ENCODE results near the gene PDCD4. TPM values are rescaled to one million over a fixed set of nuclear protein-coding genes. Genes with fewer than 3 reads are reported as not detected.

PDCD4 gene
- total and polyA plus RNA-seq, 2 of the 13 experiments (the other 11 are each of a cell fraction or from before 2014, with no cell fraction given) = 22.8 to 56.2 TPM

DNA sequence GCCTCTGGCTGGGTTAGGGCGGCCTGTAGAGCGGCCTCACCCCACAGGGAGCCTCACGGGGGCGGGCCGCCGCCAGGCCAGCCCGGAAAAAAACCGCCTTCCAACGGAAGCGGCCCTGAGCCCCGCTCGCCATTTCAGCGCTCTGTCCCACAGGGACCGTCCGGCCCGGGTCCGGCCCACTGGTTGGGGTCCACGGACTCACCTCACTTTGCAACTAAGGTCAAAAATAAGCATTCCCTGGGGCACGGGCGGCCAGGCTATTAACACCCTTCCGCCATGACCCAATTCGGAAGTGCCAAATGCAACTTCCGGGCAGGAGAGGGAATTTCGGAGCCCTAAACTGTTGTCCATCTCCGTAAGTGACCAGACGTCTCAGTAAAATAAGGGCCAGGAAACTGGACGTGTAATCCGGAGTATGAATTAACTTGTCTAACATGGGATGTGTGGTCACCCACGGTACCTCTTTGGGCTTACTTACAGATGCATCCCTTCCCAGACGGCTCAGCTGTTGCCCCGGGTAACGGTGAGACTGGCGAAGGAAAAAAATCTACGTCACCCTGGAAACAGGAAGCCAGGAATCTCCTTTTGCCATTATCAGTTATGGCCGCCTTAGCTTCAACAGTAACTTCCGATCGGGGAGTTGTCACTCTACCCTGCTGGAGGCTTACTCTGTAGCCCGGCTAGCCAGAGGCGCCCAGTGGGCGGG is 47.1 kb downstream of the PDCD4 start, which contains the start of gene BBIP1 (continued):
- TF ChIP-seq MBNL3 (CRISPR knock-in tag; conservative IDR thresholded peaks at IDR 0.05) (no peak), ZBTB21 (CRISPR knock-in tag; IDR thresholded peaks at IDR 0.05) (peak; percentile 93), ZNF235 (CRISPR knock-in tag; IDR thresholded peaks at IDR 0.05; ENCODE audit: borderline replicate concordance) (no peak), PRPF4 (IDR thresholded peaks at IDR 0.05; ENCODE audit: low read depth, low read length, poor library complexity, severe bottlenecking) (no peak), ZSCAN30 (CRISPR knock-in tag; IDR thresholded peaks at IDR 0.05) (no peak), JDP2 (CRISPR knock-in tag; IDR thresholded peaks at IDR 0.05; ENCODE audit: borderline replicate concordance) (no peak), ZNF367 (CRISPR knock-in tag; IDR thresholded peaks at IDR 0.05; ENCODE audit: borderline replicate concordance) (peak; percentile 54; the same call in 1 of the 2 replicates), ZNF737 (CRISPR knock-in tag; IDR thresholded peaks at IDR 0.05; ENCODE audit: borderline replicate concordance) (no peak; the same call in 1 of the 2 replicates), ZNF788 (CRISPR knock-in tag; IDR thresholded peaks at IDR 0.05; ENCODE audit: borderline replicate concordance) (no peak; the same call in 1 of the 2 replicates), RFX5 (IDR thresholded peaks at IDR 0.05; ENCODE audit: low read depth, low read length) (peak; percentile 90), ZNF781 (CRISPR knock-in tag; IDR thresholded peaks at IDR 0.05; ENCODE audit: borderline replicate concordance, not compliant biosample characterization) (no peak), PPARG (CRISPR knock-in tag; conservative IDR thresholded peaks at IDR 0.05) (no peak; the same call in 1 of the 2 replicates), MIER2 (CRISPR knock-in tag; IDR thresholded peaks at IDR 0.05) (no peak), ZBTB7B (CRISPR knock-in tag; IDR thresholded peaks at IDR 0.05) (no peak; the same call in 1 of the 2 replicates), TEAD3 (CRISPR knock-in tag; optimal IDR thresholded peaks at IDR 0.05; ENCODE audit: borderline replicate concordance) (no peak), CREM (IDR thresholded peaks at IDR 0.05) (peak; percentile 94), CREM (CRISPR knock-in tag; IDR thresholded peaks at IDR 0.05) (no peak), EEA1 (CRISPR knock-in tag; IDR thresholded peaks at IDR 0.05; ENCODE audit: borderline replicate concordance) (no peak)
- TF ChIP-seq, protein P1, sequence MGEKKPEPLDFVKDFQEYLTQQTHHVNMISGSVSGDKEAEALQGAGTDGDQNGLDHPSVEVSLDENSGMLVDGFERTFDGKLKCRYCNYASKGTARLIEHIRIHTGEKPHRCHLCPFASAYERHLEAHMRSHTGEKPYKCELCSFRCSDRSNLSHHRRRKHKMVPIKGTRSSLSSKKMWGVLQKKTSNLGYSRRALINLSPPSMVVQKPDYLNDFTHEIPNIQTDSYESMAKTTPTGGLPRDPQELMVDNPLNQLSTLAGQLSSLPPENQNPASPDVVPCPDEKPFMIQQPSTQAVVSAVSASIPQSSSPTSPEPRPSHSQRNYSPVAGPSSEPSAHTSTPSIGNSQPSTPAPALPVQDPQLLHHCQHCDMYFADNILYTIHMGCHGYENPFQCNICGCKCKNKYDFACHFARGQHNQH (CRISPR knock-in tag; IDR thresholded peaks at IDR 0.05) = no peak; the same call in 1 of the 2 replicates
- TF ChIP-seq, protein P2, sequence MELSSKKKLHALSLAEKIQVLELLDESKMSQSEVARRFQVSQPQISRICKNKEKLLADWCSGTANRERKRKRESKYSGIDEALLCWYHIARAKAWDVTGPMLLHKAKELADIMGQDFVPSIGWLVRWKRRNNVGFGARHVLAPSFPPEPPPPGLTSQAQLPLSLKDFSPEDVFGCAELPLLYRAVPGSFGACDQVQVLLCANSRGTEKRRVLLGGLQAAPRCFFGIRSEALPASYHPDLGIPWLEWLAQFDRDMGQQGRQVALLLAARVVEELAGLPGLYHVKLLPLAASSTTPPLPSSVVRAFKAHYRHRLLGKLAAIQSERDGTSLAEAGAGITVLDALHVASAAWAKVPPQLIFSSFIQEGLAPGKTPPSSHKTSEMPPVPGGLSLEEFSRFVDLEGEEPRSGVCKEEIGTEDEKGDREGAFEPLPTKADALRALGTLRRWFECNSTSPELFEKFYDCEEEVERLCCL (CRISPR knock-in tag; IDR thresholded peaks at IDR 0.05; ENCODE audit: borderline replicate concordance) = no peak
- TF ChIP-seq, protein P3, sequence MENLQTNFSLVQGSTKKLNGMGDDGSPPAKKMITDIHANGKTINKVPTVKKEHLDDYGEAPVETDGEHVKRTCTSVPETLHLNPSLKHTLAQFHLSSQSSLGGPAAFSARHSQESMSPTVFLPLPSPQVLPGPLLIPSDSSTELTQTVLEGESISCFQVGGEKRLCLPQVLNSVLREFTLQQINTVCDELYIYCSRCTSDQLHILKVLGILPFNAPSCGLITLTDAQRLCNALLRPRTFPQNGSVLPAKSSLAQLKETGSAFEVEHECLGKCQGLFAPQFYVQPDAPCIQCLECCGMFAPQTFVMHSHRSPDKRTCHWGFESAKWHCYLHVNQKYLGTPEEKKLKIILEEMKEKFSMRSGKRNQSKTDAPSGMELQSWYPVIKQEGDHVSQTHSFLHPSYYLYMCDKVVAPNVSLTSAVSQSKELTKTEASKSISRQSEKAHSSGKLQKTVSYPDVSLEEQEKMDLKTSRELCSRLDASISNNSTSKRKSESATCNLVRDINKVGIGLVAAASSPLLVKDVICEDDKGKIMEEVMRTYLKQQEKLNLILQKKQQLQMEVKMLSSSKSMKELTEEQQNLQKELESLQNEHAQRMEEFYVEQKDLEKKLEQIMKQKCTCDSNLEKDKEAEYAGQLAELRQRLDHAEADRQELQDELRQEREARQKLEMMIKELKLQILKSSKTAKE (CRISPR knock-in tag; IDR thresholded peaks at IDR 0.05; ENCODE audit: borderline replicate concordance) = no peak; the same call in 1 of the 2 replicates
- TF ChIP-seq, protein P4, sequence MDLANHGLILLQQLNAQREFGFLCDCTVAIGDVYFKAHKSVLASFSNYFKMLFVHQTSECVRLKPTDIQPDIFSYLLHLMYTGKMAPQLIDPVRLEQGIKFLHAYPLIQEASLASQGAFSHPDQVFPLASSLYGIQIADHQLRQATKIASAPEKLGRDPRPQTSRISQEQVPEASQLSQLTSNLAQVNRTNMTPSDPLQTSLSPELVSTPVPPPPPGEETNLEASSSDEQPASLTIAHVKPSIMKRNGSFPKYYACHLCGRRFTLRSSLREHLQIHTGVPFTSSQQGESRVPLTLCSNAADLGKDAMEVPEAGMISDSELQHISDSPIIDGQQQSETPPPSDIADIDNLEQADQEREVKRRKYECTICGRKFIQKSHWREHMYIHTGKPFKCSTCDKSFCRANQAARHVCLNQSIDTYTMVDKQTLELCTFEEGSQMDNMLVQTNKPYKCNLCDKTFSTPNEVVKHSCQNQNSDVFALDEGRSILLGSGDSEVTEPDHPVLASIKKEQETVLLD (CRISPR knock-in tag; IDR thresholded peaks at IDR 0.05; ENCODE audit: low read depth) = peak; percentile 58
- TF ChIP-seq, protein P5, sequence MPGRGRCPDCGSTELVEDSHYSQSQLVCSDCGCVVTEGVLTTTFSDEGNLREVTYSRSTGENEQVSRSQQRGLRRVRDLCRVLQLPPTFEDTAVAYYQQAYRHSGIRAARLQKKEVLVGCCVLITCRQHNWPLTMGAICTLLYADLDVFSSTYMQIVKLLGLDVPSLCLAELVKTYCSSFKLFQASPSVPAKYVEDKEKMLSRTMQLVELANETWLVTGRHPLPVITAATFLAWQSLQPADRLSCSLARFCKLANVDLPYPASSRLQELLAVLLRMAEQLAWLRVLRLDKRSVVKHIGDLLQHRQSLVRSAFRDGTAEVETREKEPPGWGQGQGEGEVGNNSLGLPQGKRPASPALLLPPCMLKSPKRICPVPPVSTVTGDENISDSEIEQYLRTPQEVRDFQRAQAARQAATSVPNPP (CRISPR knock-in tag; IDR thresholded peaks at IDR 0.05) = no peak
